RWPE2 (cell line): ENCODE data around the gene EPB41.
"Not testable (repeated sequence)": the region's sequence is repeated elsewhere in the genome, so short reads cannot be mapped to it uniquely, and the experiment has no call there.

Experiments used
- ATAC-seq: fragments of 200-7000 bp; cut with Tn5 transposase; 3 replicates; pipeline ENCODE4 v1.9.1; 2021; ENCODE audit warnings: low read depth
- DNase-seq: peaks from one replicate; pipeline ENCODE4 v3.0.0-alpha.2; 2020; ENCODE audit warnings: low spot score
- H3K27ac ChIP-seq: fragments of 450-650 bp; 2 replicates; pipeline ENCODE4 v1.5.1; 2017; ENCODE audit warnings: mild to moderate bottlenecking; ENCODE audit not compliant: poor library complexity, severe bottlenecking
- H3K27me3 ChIP-seq: fragments of 250-450 bp; sonication (Bioruptor Pico); 2 replicates; pipeline ENCODE4 v1.5.1; 2021; ENCODE audit warnings: mild to moderate bottlenecking, moderate library complexity; ENCODE audit not compliant: insufficient read depth, poor library complexity, severe bottlenecking
- H3K36me3 ChIP-seq: fragments of 250-450 bp; sonication (Bioruptor Pico); 2 replicates; pipeline ENCODE4 v1.5.1; 2020; ENCODE audit warnings: low read depth, mild to moderate bottlenecking, moderate library complexity
- H3K4me1 ChIP-seq: fragments of 250-450 bp; sonication (Bioruptor Pico); 2 replicates; pipeline ENCODE4 v1.5.1; 2021; ENCODE audit warnings: mild to moderate bottlenecking, moderate library complexity; ENCODE audit not compliant: insufficient read depth, poor library complexity, severe bottlenecking
- H3K4me3 ChIP-seq: fragments of 250-450 bp; sonication (Bioruptor Pico); 2 replicates; pipeline ENCODE4 v1.5.1; 2021; ENCODE audit warnings: mild to moderate bottlenecking, moderate library complexity; ENCODE audit not compliant: severe bottlenecking
- H3K9me3 ChIP-seq: fragments of 250-450 bp; sonication (Bioruptor Pico); 2 replicates; pipeline ENCODE4 v1.5.1; 2021; ENCODE audit warnings: mild to moderate bottlenecking, moderate library complexity; ENCODE audit not compliant: severe bottlenecking
- CTCF ChIP-seq: fragments of 450-650 bp; IDR thresholded peaks from one replicate; pipeline ENCODE4 v1.5.1; 2017; ENCODE audit warnings: mild to moderate bottlenecking, moderate library complexity; ENCODE audit not compliant: poor library complexity, severe bottlenecking

EPB41 gene

GRCh38 chr1:29129916-29130315 lies 215.5 kb downstream of the EPB41 start:
- DNase-seq, result no peak
- H3K4me3 ChIP-seq, result no peak overlapping the region
- H3K27ac ChIP-seq, result no peak overlapping the region
- H3K27me3 ChIP-seq, result no peaks in the 10 kb centered on the region
- no peaks in the 10 kb centered on the region for H3K9me3 ChIP-seq
- H3K4me1 ChIP-seq, result no peaks in the 10 kb centered on the region
- TF ChIP-seq CTCF, result no peak
- H3K36me3 ChIP-seq, result no peaks in the 10 kb centered on the region
- ATAC-seq, result no peak

- not testable (repeated sequence) for H3K27me3 ChIP-seq, H3K4me1 ChIP-seq, H3K27ac ChIP-seq, H3K4me3 ChIP-seq, H3K9me3 ChIP-seq, H3K36me3 ChIP-seq, DNase-seq, ATAC-seq
Measured at GRCh38 chr1:29131056-29131455, 216.7 kb downstream of the EPB41 start.

- no peaks in the 10 kb centered on the region for H3K9me3 ChIP-seq
- no peaks in the 10 kb centered on the region for H3K4me1 ChIP-seq
- no peaks in the 10 kb centered on the region for H3K27me3 ChIP-seq
- no peak for DNase-seq
- TF ChIP-seq CTCF, result no peak
- ATAC-seq, result no peak
- H3K36me3 ChIP-seq, result no peaks in the 10 kb centered on the region
- no peak overlapping the region for H3K27ac ChIP-seq
- no peak overlapping the region for H3K4me3 ChIP-seq
Measured at GRCh38 chr1:29133861-29134694, 219.7 kb downstream of the EPB41 start.

GRCh38 chr1:29134695-29135028 lies 220.3 kb downstream of the EPB41 start:
- Histone ChIP-seq H3K27me3 (no peaks in the 10 kb centered on the region), H3K27ac (no peak overlapping the region), H3K4me1 (no peaks in the 10 kb centered on the region), H3K36me3 (no peaks in the 10 kb centered on the region), H3K4me3 (no peak overlapping the region), H3K9me3 (no peaks in the 10 kb centered on the region)
- TF ChIP-seq CTCF, result no peak
- DNase-seq (no peak), ATAC-seq (no peak)

GRCh38 chr1:29136391-29136915 lies 222.1 kb downstream of the EPB41 start:
- ATAC-seq, result peak; percentile 55; the same call in 2 of the 3 replicates
- Histone ChIP-seq H3K4me1 (no peaks in the 10 kb centered on the region), H3K4me3 (no peak overlapping the region), H3K27me3 (no peaks in the 10 kb centered on the region), H3K9me3 (no peaks in the 10 kb centered on the region), H3K27ac (no peak overlapping the region), H3K36me3 (no peaks in the 10 kb centered on the region)
- no peak for DNase-seq
- no peak for TF ChIP-seq CTCF
